Activated CD8-positive, alpha-beta memory T cell treated with anti-CD3 and anti-CD28 coated beads, Interleukin-2, amount 50 U/mL, for 24 hours (primary cell): ENCODE data around the gene CD1D.
"Not testable (repeated sequence)": the region's sequence is repeated elsewhere in the genome, so short reads cannot be mapped to it uniquely, and the experiment has no call there.

Experiments used
- DNase-seq: peaks from one replicate; pipeline ENCODE4 v3.0.0-alpha.2; 2020; ENCODE audit errors: extremely low read depth

CD1D gene

DNA sequence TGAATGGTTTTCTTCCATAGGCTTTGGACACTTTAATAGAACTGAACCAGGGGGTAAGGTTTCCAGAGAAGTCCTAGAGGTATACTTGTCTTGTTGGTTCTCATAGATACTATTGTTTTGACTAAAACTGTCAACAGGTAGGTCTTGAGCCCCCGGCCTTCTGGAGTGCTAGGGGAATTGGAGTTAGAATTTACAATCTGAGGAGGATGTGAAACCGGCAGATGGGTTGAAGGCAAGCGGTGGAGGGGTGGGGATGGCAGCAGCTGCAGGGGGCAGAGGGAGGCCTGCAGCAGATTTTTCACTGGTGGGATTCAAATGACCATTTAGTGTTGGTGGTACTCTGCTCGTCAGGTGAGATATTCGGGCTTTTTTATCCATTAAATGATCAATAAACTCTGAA lies 4.3 kb upstream of the CD1D start:
- no peak for DNase-seq

DNA sequence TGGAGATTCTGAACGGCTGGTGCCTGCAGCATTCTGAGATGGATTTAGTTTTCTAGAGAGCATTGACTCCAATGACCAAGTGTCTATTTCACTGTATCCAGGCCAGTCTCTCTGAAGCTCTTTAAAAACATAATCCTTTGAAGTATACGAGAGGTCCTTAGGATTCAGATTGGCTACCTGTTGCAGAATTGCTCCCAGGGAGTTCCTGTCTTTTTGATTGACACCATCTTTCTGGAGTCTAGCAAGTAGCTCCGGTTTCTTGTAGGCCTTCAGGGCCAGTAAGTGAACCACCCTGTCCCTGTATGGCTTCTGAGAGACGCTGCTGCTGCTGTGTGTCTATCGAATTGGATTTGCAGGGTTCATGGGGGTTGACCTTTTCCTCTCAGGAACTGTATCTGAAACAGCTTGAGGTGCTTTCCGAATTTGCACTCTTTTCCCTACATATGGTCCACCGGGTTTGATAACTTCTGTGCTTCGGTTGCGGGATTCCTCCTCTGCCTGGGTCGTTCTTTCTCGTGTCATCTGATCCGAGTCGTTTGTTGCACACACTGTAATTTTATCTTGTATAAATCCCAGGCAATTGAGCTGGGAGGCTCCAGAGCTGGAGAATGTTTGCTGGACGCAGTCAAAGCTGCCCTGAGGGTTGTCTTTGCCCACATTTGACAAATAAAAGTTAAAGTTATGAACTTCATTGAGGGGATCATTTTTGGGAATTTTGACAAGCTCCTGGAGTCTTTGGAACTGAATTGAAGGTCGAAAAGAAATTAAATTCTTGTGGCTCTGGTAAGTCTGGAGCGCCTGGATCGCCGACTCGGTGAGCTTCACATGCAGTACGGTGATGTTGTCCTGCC lies 3.6 kb upstream of the CD1D start:
- DNase-seq: not testable (repeated sequence)

DNA sequence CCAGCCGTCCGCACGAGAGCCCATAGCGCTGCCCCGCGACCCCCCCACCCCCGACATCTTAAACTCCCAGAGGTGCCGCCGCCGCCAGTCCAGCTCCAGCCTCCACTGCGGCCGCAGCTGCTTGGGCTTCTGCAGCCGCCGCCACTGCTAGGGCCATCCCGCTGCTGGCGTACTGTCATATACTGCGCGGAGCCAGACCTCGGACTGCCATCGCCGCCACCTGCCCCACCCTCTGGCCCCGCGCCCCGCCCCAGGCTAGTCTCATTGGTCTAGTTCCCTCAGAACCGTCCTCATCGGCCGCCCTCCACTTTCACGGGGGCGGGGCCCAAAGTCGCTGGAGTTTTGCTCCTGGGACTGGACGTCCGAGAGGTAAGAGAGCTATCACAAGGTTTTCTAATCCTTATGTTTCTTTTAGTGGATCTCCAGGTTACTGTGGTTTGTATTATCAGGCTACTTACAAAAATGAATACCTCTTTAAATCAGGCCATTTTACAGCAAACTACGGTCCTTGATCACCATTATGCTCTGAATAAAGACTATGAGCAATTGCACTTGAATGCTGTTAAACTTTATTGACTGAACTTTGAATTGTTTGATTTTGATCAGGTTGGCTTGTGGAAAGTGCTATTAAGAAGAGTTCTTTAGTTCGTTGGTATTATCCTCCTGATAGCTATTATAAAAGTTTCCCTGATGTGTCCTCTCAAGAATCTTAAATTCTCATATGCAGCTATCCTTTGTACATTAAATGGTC lies 2.8 kb upstream of the CD1D start:
- no peak for DNase-seq

DNA sequence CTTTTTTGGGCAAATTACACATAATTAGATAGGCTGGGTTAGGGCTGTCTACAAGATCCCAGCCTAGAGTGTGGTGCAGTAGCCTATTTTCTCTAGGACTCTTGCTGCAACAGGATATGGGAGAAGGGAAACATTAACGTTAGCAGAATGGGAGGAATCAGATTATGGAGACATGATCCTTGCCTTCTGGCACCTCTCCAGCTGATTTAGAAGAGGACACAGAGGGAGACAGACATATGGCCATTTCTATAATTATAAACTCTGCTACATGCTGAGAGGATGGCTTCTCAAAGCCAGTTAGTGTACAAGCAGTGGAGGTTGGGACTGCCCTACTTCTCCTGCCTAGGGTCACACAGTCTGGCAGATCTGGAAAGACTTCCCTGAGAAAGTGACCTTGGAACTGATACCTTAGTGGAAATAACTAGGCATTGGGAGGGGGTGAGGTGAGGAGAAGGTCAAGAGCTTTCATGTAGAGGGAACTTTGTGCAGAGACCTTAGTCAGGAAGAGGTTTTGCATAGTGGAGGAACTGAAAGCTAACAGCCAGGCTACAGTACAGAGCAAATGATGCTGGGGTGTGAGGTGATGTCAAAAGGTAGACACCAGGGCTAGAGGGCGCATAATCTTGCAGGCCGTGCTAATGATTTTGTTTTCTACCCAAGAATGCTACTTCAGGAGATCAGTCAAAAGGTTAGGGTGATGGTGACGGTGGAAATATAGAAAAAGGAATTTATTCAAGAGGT lies 1.2 kb upstream of the CD1D start:
- DNase-seq: no peak

DNA sequence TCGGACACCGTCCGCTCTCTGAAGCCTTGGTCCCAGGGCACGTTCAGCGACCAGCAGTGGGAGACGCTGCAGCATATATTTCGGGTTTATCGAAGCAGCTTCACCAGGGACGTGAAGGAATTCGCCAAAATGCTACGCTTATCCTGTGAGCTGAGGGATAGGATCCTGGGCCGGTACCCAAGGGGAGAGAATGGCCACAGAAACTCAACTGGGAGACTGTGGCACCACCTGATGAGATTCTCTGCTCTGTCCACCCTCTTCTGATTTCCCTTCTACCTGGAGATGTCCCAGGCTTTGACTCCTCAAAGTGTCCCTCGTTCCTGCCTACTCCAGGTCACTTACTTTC lies 855 bp downstream of the CD1D start:
- DNase-seq: no peak

DNA sequence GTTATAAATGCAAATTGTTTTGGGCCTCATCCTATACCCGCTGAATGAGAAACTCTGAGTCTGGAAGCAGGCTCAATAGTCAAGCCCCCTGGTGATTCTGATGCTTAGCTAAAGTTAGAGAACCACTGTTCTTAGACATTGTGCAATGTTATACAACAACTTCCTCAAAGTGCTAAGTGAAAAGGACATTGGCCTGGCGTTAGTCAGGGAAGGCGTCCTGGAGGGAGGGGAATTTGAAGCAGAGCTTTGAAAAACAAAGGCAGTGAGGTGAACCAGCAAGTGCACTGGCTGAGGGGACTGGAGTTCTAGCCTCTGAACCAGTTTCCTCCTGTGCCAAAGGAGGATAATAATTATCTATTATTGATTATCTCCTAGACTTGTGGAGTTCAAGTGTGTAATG lies 5.1 kb downstream of the CD1D start:
- DNase-seq: no peak

DNA sequence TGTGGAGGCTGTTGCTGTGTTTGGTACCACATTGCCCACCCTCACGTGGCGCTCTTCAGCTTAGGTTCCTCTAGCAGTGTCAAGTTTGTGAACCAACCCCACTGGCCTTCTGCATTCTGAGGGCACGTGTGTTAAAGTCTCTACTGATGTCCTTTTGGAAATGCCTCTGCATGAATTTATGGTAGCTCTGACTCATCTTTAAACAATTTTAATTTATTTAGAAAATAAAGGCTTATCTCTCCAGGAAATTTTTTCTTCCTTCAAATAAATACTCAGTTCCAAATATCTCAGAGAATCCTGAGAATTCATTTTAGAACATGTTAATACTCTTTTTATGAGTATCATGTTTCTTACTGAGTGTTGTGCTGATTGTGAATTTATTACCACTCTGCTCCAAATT lies 5.5 kb downstream of the CD1D start:
- DNase-seq: no peak

DNA sequence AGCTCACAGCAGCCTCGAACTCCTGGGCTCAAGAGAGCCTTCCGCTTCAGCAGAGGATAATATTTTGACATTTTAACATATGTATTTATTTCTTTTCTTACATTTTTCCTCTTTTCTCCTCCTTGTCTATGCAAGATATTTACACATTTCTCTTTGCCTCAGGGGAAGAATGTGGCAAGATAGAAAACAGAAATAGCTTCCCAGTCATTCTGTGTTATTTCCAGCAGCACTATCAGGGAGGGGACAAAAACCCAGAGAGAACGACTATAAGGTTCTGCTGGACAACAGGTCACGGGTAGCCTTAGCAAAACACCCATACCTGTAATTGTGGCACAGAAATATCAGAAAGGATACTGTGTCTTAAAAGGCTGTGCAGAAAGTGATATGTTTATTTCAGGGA lies 7.9 kb downstream of the CD1D start:
- DNase-seq: no peak

DNA sequence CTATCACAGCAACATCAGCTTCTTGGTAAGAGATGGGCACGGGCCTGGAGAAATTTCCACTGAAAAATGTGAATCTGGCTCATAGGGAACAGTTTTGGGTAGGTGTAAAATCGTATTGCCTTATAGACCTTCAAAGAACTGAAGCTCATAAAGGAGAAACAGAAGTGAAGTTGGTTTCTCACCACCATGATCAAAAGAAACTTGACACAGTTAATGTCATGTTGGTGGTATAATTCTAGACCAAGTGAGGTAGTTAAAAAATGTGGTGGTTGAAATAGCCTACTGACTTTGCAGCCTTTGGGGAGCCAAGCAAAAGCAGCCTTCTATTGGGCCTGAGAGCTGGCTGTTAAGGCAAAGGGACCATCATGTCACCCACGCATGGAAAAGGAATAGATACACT lies 8.9 kb downstream of the CD1D start:
- DNase-seq: no peak

DNA sequence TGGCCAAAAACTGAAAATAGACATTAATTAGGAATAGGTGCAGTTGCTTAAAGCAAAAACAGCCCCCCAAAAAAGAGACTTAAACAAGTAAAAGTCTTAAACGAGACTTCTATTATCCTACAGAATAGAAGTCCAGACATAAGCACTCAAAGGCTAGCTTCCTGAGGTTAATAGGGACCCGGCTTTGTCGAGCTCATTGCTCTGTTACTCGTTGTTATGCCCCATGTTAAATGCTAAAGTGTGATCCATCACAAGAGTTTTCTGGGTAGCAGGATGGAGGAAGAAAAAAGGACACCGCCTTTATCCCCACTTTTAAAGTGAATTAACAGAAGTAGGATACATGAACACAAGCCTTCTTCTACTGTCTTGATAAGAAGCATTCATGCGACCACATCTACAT lies 10.6 kb downstream of the CD1D start:
- no peak for DNase-seq

DNA sequence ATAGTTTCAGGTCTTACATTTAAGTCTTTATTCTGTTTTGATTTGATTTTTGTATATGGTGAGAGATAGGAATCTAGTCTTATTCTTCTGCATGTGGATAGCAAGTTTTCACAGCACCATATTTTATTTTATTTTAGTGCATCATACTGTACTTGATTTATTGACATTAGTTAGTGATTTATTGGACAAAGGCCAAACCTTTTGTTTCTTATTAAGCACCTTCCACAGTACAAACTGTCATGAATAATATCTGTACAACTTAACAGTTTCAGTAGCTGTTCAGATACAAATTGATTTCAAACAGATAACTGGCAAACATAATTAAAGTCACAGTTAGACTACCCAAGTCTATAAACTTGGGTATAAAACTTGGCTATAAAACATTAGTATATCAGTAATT lies 15.8 kb downstream of the CD1D start:
- no peak for DNase-seq

DNA sequence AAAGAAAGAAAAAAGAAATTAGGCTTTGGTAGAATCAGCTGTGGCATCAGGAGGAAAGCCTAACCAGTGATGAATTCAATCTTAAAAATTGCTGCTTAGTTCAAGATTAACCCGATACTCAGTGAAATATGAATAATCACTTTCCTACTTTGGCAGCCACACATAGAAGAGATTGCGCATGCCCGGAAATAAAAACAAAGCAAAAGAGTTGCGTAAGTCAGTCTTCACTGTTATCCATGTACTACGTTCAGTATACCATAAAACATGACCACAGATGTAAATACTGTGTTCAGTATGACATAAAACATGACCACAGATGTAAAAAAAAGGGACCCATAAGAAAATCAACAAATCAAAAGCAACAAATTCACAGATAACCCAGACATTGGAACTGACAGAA lies 19.2 kb downstream of the CD1D start:
- no peak for DNase-seq

DNA sequence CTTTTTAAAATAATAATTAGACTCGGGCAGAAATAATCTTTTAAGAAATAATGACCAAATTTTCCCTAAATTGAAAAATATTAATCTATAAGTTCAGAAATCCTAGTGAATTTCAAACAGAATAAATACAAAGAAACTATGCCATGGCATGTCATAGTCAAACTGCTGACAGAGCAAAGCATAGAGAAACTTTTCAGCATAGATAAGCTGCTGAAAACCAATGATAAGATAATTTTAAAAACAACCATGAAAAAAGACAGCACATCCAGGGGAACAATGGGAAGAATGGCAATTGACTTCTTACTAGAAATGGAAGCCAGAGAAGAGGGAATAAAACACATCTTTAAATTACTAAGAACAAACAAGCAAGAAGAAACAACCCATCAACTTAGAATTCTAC lies 19.8 kb downstream of the CD1D start:
- DNase-seq: no peak

DNA sequence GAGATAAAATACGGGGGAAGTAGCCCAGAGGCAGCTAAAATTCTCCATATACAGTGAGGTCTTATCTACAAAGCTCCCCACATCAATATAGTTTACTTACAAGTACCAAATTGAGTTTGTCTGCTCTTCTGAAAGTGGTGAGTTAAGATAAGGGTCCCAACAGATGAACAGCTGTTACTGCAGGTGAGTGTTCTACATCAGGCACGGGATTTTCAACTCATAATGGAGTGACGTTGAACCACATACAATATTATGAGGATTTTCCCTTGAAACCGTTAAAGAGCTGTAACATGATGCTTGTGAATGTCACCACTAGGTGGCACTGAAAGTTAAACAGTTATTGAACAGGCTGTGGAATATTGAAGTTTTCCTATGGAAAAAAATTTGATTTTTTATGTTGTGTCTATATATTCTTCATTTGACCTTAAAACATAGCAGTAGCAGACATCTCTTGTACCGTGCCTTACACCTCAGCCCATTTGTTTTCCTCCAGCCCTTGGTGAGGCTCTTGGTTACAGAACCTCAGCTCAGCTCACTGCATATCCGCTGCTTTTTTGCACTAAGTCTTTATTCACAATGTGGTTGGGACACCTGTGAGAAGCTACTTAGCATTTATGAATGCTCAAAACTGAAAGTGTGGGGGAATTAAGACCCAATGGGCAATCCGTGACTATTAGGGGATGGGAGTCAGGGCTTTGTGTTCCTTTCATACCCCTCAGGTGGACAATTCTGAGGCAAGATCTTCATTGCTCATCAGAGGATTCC lies 23.2 kb downstream of the CD1D start:
- DNase-seq: no peak

DNA sequence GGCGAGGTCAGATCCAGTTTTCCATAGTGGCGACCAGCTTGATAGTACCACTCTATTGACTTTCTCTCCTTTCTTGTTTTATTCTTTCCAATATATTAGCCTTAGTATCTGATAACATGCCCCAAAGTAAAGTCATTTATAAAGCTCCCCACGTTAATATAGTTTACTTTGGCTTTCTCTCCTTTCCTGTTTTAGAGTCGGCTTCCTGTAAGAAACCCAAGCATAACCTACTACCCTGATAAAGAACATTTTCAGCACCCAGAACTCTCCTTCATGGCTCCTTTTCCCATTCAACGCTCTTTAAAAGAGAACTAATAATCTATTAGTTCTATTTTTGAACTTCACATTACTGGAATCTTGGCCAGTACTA lies 23.7 kb downstream of the CD1D start:
- DNase-seq: no peak

DNA sequence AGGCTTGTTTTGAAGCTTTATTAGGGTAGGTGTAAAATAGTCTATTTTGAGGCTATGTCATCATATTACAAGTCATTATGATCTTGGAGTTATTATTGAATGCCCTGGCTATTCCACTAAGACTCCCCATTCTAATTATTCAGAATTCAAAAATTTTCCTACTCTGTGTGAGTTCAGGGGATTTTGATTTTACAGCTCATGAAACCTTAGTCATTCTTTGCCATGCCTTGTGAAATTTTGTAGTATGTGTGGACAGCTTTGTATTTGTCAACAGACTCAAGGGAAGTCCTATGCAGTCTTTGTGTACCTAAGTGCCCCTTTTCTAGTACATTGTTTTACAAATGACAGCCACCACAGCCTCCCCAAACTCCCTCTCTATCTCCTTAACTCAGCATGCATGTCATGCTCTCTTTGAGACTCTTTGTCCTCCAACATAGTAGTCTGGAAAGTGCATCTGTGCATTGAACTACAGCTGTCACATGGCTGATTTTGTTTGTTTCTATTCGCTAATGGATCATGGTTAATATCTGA lies 28.0 kb downstream of the CD1D start:
- DNase-seq: no peak

DNA sequence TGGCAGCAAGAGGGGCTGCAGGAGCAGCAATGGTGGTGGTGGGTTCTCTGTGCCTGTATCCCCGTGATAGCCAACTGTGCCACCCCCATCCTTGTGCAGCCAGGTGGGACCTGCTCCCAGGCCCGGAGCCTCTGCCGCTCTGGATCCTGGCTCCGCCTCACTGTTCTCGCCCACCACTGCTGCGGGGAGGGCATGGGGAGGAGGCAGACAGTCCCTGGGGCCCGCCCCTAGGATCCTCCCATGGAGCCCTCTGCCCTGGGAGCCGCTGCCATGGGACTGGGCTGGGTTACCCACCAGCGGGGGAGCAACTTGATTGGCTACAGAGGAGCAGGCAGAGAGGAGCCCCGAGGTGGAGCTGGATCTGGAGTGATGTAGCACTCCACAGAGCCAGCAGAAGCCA lies 31.6 kb downstream of the CD1D start:
- no peak for DNase-seq

DNA sequence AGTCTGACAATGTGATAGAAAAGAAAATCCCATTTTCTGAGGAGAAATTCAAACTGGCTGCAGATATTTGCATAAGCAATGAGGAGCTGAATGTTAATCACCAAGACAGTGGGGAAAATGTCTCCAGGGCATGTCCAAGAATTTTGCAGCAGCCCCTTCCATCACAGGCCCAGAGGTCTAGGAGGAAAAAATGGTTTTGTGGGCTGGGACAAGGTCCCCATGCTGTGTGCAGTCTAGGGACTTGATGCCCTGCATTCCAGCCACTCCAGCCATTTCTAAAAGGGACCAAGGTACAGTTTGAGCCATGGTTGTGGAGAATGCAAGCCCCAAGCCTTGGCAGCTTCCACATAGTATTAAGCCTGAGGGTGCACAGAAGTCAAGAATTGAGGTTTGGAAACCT lies 42.8 kb downstream of the CD1D start:
- not testable (repeated sequence) for DNase-seq

DNA sequence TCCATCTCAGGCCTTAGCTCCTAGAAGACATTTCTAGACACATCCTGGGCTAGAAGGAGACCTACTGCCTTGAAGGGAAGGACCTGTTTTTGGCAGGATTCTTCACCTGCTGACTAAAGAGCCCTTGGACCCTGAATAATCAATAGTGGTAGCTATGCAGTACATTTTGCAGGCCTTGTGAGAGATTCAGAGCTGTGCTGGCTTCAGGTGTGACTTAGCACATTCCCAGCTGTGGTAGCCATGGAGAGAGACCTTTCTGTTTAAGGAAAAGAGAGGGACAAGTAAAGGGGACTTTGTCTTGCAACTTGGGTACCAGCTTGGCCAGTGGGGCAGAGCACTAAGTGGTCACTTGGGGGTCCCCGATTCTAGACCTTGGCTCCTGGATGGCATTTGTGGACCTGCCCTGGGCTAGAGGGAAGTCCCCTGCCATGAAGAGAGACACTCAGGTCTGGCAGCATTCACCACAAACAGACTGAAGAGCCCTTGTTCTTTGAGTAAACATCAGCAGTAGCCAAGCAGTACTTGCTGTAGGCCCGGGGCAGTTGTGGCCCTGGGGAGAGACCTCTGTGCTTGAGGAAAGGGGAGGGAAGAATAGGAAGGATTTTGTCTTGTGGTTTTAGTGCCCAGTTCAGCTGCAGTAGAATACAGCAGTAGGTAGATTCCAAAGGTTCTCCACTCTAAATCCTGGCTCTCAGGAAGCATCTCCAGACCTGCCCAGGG lies 47.4 kb downstream of the CD1D start:
- DNase-seq: no peak
